ENCODE data around the gene OXTR.
"Not testable (repeated sequence)": the region's sequence is repeated elsewhere in the genome, so short reads cannot be mapped to it uniquely, and the experiment has no call there.

The OXTR gene

DNA sequence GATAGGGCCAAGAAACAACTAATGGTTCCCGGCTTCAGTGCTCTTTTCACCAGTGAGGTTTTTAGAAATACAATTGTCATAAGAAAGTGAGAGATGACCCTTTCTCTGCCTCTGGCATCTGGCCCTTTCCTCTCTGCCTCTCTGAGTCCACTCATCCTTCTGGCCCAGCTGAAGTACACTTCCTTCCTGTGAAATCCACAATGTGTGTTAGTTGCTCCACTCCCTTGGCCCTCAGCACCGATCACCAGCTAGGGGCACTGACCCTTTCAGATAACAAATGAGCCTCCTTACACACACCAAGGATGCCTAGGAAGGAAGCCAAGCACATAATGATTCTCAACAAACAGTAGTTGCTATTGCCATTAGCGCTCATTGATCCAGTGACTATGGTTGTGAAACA lies 38.8 kb downstream of the OXTR start:
- Histone ChIP-seq H3K4me1 (ENCODE audit: control insufficient read depth, insufficient read depth, low read length) (peaks cover 2% of the 10 kb centered on the region; the same call in 1 of the 2 replicates), H3K27me3 (ENCODE audit: control insufficient read depth, insufficient read depth, low read length) (no peaks in the 10 kb centered on the region), H3K27ac (ENCODE audit: low read depth, low read length) (no peak overlapping the region), H3K9ac (ENCODE audit: low read depth, low read length) (no peak overlapping the region), H3K4me3 (ENCODE audit: low read depth, low read length) (no peak overlapping the region), H3K36me3 (ENCODE audit: control insufficient read depth, insufficient read depth, low read length) (no peaks in the 10 kb centered on the region), H3K9me3 (ENCODE audit: control insufficient read depth, insufficient read depth, low read length) (no peaks in the 10 kb centered on the region)

DNA sequence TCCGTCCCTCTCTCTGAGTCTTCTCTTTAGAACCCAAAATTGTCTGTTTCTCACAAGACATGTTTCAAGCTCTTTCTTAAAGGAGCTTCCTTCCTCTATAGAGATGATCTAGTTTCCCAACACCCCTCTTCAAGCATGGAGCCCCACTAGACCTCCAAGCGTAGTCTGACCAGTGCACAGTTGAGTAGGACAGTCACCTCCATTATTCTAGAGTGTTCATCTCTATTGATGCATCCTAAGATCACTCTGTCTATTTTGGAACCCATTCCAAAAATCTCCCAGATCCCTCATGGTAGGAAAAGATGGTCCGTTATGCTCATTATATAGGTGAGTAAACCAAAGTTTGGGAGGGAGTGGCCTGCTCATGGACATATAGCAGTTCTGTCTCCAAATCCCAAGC lies 39.9 kb downstream of the OXTR start:
- Histone ChIP-seq H3K27ac (ENCODE audit: low read depth, low read length) (no peak overlapping the region), H3K4me1 (ENCODE audit: control insufficient read depth, insufficient read depth, low read length) (peaks cover 2% of the 10 kb centered on the region; the same call in 1 of the 2 replicates), H3K4me3 (ENCODE audit: low read depth, low read length) (no peak overlapping the region), H3K9ac (ENCODE audit: low read depth, low read length) (no peak overlapping the region), H3K9me3 (ENCODE audit: control insufficient read depth, insufficient read depth, low read length) (no peaks in the 10 kb centered on the region), H3K36me3 (ENCODE audit: control insufficient read depth, insufficient read depth, low read length) (no peaks in the 10 kb centered on the region), H3K27me3 (ENCODE audit: control insufficient read depth, insufficient read depth, low read length) (no peaks in the 10 kb centered on the region)

DNA sequence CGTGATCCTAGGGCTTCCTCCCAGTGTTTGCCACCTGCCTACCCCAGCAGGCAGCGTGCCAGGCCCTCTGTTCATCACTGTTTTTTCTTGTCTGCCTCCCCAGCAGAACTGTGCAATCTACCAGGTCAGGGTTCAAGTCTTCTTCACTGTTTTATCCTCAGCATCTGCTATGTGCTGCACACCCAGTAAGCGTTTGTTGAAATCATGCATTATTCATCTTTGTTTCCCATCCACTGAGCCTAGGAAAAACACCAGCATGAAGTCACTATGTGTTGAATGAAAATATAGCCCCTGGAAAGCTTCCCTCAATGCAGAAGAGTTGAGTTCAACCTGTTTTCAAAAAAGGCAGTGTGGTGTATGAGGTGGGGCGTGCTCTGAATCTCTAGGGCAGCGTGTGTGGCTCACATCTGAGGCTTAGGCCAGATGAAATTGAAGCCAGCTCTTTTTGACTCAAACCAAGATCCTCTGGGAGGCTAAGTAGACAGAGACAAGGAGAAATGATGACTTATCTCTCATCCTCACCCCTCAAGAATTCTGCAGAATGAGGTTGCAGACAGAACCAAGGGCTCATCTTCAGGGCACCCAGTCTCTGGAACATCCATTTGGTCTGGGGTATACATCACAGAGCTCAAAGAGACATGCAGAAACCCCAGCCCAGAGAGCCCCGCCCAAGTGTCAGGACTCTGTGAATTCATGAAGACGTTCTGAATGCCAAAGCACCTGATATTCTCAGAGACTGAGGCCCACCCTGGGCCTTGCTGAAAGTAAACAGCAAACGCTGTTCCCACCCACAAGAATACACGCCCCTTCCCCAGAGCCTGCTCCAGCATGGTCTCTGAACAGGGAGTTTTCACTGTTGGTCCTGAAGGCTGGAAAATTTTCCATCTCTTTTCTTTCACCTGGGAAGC lies 41.6 kb downstream of the OXTR start:
- H3K36me3 ChIP-seq (ENCODE audit: control insufficient read depth, insufficient read depth, low read length) = no peaks in the 10 kb centered on the region
- no peak overlapping the region for H3K9ac ChIP-seq (ENCODE audit: low read depth, low read length)
- 0 out of 2 replicates have a peak, but pooled peaks cover 9% of the 10 kb centered on the region for H3K27me3 ChIP-seq (ENCODE audit: control insufficient read depth, insufficient read depth, low read length)
- H3K27ac ChIP-seq (ENCODE audit: low read depth, low read length) = no peak overlapping the region
- H3K9me3 ChIP-seq (ENCODE audit: control insufficient read depth, insufficient read depth, low read length) = no peaks in the 10 kb centered on the region
- H3K4me3 ChIP-seq (ENCODE audit: low read depth, low read length) = no peak overlapping the region
- H3K4me1 ChIP-seq (ENCODE audit: control insufficient read depth, insufficient read depth, low read length) = peaks cover 5% of the 10 kb centered on the region; the same call in 1 of the 2 replicates

DNA sequence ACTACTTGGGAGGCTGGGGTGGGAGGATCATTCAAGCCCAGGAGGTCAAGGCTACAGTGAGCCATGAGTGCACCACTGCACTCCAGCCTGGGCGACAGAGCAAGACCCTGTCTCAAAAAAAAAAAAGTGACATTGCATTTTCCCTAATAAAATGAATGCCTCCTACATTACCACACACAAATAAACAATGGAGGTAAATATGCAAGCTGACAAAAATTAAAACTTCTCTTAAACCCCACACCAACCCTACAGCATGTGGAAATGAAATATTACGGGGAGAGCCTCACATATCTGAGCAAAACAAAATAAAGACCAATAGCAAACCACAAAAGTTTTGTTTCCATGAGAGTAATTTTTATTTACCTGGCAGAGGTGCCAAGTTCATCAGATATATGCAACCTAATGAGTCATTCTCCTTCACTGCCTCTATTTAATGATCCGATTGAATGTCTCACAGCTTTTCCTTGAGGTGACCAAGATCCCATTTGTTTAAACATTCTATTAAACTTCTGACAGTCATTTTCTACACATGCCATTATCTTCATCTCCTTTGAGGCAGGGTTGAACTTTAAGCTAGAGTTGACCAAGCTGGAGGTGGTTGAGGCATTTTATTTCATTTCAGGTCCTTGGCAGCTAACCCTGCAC lies 45.2 kb downstream of the OXTR start:
- Histone ChIP-seq H3K4me1 (ENCODE audit: control insufficient read depth, insufficient read depth, low read length) (0 out of 2 replicates have a peak, but pooled peaks cover 2% of the 10 kb centered on the region), H3K9me3 (ENCODE audit: control insufficient read depth, insufficient read depth, low read length) (no peaks in the 10 kb centered on the region), H3K9ac (ENCODE audit: low read depth, low read length) (no peak overlapping the region), H3K27me3 (ENCODE audit: control insufficient read depth, insufficient read depth, low read length) (peaks cover 9% of the 10 kb centered on the region; the same call in 1 of the 2 replicates), H3K36me3 (ENCODE audit: control insufficient read depth, insufficient read depth, low read length) (no peaks in the 10 kb centered on the region), H3K27ac (ENCODE audit: low read depth, low read length) (no peak overlapping the region), H3K4me3 (ENCODE audit: low read depth, low read length) (no peak overlapping the region)

- 0 out of 2 replicates have a peak, but pooled peaks cover 2% of the 10 kb centered on the region for H3K4me1 ChIP-seq (ENCODE audit: control insufficient read depth, insufficient read depth, low read length)
- H3K9me3 ChIP-seq (ENCODE audit: control insufficient read depth, insufficient read depth, low read length) = no peaks in the 10 kb centered on the region
- H3K9ac ChIP-seq (ENCODE audit: low read depth, low read length) = no peak overlapping the region
- peaks cover 9% of the 10 kb centered on the region; the same call in 1 of the 2 replicates for H3K27me3 ChIP-seq (ENCODE audit: control insufficient read depth, insufficient read depth, low read length)
- H3K4me3 ChIP-seq (ENCODE audit: low read depth, low read length) = no peak overlapping the region
- H3K27ac ChIP-seq (ENCODE audit: low read depth, low read length) = no peak overlapping the region
- H3K36me3 ChIP-seq (ENCODE audit: control insufficient read depth, insufficient read depth, low read length) = no peaks in the 10 kb centered on the region
Observed at GRCh38 chr3:8723612-8724011, 45.8 kb downstream of the OXTR start.

GRCh38 chr3:8722808-8723207 lies 46.6 kb downstream of the OXTR start:
- Histone ChIP-seq H3K9ac (ENCODE audit: low read depth, low read length) (no peak overlapping the region), H3K27ac (ENCODE audit: low read depth, low read length) (no peak overlapping the region), H3K4me3 (ENCODE audit: low read depth, low read length) (no peak overlapping the region), H3K36me3 (ENCODE audit: control insufficient read depth, insufficient read depth, low read length) (no peaks in the 10 kb centered on the region), H3K27me3 (ENCODE audit: control insufficient read depth, insufficient read depth, low read length) (peaks cover 13% of the 10 kb centered on the region; the same call in 1 of the 2 replicates), H3K9me3 (ENCODE audit: control insufficient read depth, insufficient read depth, low read length) (no peaks in the 10 kb centered on the region), H3K4me1 (ENCODE audit: control insufficient read depth, insufficient read depth, low read length) (0 out of 2 replicates have a peak, but pooled peaks cover 2% of the 10 kb centered on the region)

GRCh38 chr3:8715757-8716156 lies 53.7 kb downstream of the OXTR start:
- peaks cover 60% of the 10 kb centered on the region for H3K27me3 ChIP-seq (ENCODE audit: control insufficient read depth, insufficient read depth, low read length)
- not testable (repeated sequence) for H3K36me3 ChIP-seq (ENCODE audit: control insufficient read depth, insufficient read depth, low read length); H3K9ac ChIP-seq (ENCODE audit: low read depth, low read length); H3K4me1 ChIP-seq (ENCODE audit: control insufficient read depth, insufficient read depth, low read length); H3K9me3 ChIP-seq (ENCODE audit: control insufficient read depth, insufficient read depth, low read length); H3K4me3 ChIP-seq (ENCODE audit: low read depth, low read length); H3K27ac ChIP-seq (ENCODE audit: low read depth, low read length)

DNA sequence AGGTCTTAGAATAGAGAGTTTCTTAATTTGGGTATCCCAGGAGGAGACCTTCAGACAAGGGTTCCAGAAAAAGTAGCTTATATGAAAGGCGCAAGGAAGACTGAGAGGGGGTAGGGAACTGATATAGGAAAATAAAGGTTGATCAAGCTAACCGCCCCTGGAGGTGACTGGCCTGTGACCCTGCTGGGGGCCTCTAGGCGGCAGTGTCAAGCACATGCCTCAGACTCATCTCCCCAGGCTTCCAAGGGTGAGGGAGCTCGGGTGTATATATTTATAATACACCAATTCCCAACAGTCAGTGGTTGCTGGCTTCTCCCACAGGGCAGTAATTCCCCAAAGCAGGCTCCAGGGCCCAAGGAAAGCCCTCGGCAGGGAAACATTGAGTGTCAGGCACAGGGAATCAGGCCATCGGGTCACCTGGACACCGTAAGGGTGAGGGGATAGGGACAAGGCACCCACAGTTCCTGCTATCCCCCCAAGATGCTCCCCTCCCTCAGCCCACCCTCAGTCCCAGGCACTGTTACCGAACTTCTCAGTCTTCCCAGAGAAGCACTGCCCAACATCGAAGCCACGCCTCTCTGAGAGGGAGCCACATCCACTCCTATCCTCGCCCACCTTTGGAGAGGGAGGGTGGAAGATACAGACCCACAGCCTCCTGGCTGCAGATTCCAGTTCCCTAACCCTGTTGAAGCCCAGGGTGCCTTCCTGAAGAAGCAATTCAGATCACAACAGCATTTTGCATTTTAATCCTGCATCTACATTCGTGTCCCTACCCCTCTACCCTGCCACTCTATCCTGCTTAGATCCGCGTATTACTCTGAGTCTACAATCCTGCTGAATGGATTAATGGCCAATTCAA lies 55.3 kb downstream of the OXTR start:
- H3K4me1 ChIP-seq (ENCODE audit: control insufficient read depth, insufficient read depth, low read length) = no peaks in the 10 kb centered on the region
- H3K4me3 ChIP-seq (ENCODE audit: low read depth, low read length) = no peak overlapping the region
- H3K27me3 ChIP-seq (ENCODE audit: control insufficient read depth, insufficient read depth, low read length) = peaks cover 76% of the 10 kb centered on the region
- H3K27ac ChIP-seq (ENCODE audit: low read depth, low read length) = no peak overlapping the region
- no peak overlapping the region for H3K9ac ChIP-seq (ENCODE audit: low read depth, low read length)
- H3K9me3 ChIP-seq (ENCODE audit: control insufficient read depth, insufficient read depth, low read length) = no peaks in the 10 kb centered on the region; the same call in 1 of the 2 replicates
- no peaks in the 10 kb centered on the region for H3K36me3 ChIP-seq (ENCODE audit: control insufficient read depth, insufficient read depth, low read length)

DNA sequence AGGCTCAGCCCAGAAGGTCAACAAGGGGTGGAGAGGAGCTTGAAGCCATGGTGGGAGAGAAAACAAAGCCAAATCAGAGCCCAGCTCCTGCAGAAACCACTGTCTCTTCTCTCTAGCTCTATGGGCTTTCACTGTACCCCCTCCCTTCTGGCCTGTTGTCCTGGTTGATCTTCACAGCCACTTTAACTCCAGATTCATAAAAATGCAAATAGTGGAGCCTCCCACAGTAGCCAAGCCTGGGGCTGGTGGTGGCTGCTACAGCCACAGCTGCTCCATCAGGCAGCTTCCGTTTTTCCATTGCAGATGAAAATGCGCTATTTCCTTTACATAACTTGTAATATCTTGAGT lies 56.5 kb downstream of the OXTR start:
- Histone ChIP-seq H3K27ac (ENCODE audit: low read depth, low read length) (no peak overlapping the region), H3K4me1 (ENCODE audit: control insufficient read depth, insufficient read depth, low read length) (no peaks in the 10 kb centered on the region), H3K36me3 (ENCODE audit: control insufficient read depth, insufficient read depth, low read length) (no peaks in the 10 kb centered on the region), H3K9me3 (ENCODE audit: control insufficient read depth, insufficient read depth, low read length) (no peaks in the 10 kb centered on the region; the same call in 1 of the 2 replicates), H3K9ac (ENCODE audit: low read depth, low read length) (no peak overlapping the region), H3K4me3 (ENCODE audit: low read depth, low read length) (no peak overlapping the region), H3K27me3 (ENCODE audit: control insufficient read depth, insufficient read depth, low read length) (peaks cover 85% of the 10 kb centered on the region)

GRCh38 chr3:8712045-8712907 lies 57.1 kb downstream of the OXTR start:
- Histone ChIP-seq H3K9ac (ENCODE audit: low read depth, low read length) (no peak overlapping the region), H3K36me3 (ENCODE audit: control insufficient read depth, insufficient read depth, low read length) (no peaks in the 10 kb centered on the region), H3K27ac (ENCODE audit: low read depth, low read length) (no peak overlapping the region), H3K9me3 (ENCODE audit: control insufficient read depth, insufficient read depth, low read length) (no peaks in the 10 kb centered on the region; the same call in 1 of the 2 replicates), H3K4me1 (ENCODE audit: control insufficient read depth, insufficient read depth, low read length) (no peaks in the 10 kb centered on the region), H3K27me3 (ENCODE audit: control insufficient read depth, insufficient read depth, low read length) (peaks cover 87% of the 10 kb centered on the region), H3K4me3 (ENCODE audit: low read depth, low read length) (no peak overlapping the region)

Measured in HUES48 (cell line).